Motor neuron (in vitro differentiated cells): ENCODE results near the gene CCR3. TPM values are rescaled to one million over a fixed set of nuclear protein-coding genes. Genes with fewer than 3 reads are reported as not detected.

Experiments used
- ATAC-seq, 8 experiments: fragments of 200-7000 bp; cut with Tn5 transposase; replicated peaks in 6 of 8; 2 replicates each; pipeline ENCODE4 v1.8.0; 2021; ENCODE audit warnings: mild to moderate bottlenecking in 8 of 8, moderate library complexity in 8 of 8
- H3K27ac ChIP-seq, 2 donors: fragments of 250-450 bp; sonication (Bioruptor Pico); 2 replicates each; pipeline ENCODE4 v1.9.0; 2021; ENCODE audit warnings: antibody characterized with exemption in 2 of 2, mild to moderate bottlenecking in 2 of 2, moderate library complexity in 1 of 2
- H3K4me1 ChIP-seq, 2 donors: fragments of 250-450 bp; sonication (Bioruptor Pico); replicated peaks in 1 of 2; 2 replicates each; pipeline ENCODE4 v1.6.1; 2021; ENCODE audit warnings: antibody characterized with exemption in 2 of 2, mild to moderate bottlenecking in 2 of 2, moderate library complexity in 1 of 2
- H3K4me3 ChIP-seq, 5 donors: fragments of 250-450 bp; sonication (Bioruptor Pico); 2 replicates each; pipeline ENCODE4 v1.9.0; 2021; ENCODE audit warnings: antibody characterized with exemption in 5 of 5, mild to moderate bottlenecking in 5 of 5, moderate library complexity in 4 of 5
- WGBS, 10 experiments: fragments of 450-650 bp; shearing (Covaris generic); methylation state at CpG; one replicate each; pipeline ENCODE4 v1.0.0; 2022; 5-methylcytosine and 5-hydroxymethylcytosine counted together
- in situ Hi-C, 9 experiments: fragments of 400-800 bp; cut with MboI; loops; one replicate each; pipeline ENCODE4 v1.15.0; 2021; ENCODE audit warnings: low sequenced_read_pairs in 9 of 9, low pct_unique_long_range_greater_than_20kb in 2 of 9; ENCODE audit not compliant: unreplicated experiment in 9 of 9
- total RNA-seq, 8 experiments: library from RNA; unstranded; fragments of 300-600 nt; gene quantifications; 2 replicates each; pipeline versions ENCODE4 v1.2.3 to v1.2.4, GENCODE V29; 2022

Gene CCR3
- total RNA-seq, 8 experiments from 2014 or later, result 0.25 to 0.57 (median 0.36) TPM; not detected in 4

GRCh38 chr3:46228260-46229242 is 13.7 kb upstream of the CCR3 start:
- ATAC-seq, result peak in 3 of 8 experiments; percentile 93 to 99 (median 98)
- 0 to 87% (median 40%) methylated on average over 2 to 5 of the region's 5 CpGs; no CpG with 5 or more reads in 2 of the 10 experiments for WGBS, 10 experiments
- Histone ChIP-seq H3K4me3 (no peak overlapping the region), H3K4me1 (no peaks in the 10 kb centered on the region), H3K27ac (no peak overlapping the region)
- in situ Hi-C loops, result no loop called here

- H3K27ac ChIP-seq, result no peak overlapping the region
- ATAC-seq, result no peak
- WGBS, 10 experiments, result 40 to 92% (median 74%) methylated on average over 1 to 5 of the region's 5 CpGs; no CpG with 5 or more reads in 1 of the 10 experiments
- in situ Hi-C loops, result no loop called here
- H3K4me1 ChIP-seq, result no peaks in the 10 kb centered on the region
- H3K4me3 ChIP-seq, result no peak overlapping the region
These were observed 10.9 kb upstream of the CCR3 start for GRCh38 chr3:46231323-46231722.

- no peak for ATAC-seq
- Histone ChIP-seq H3K27ac (no peak overlapping the region), H3K4me1 (no peaks in the 10 kb centered on the region), H3K4me3 (no peak overlapping the region)
- in situ Hi-C loops, result no loop called here
- WGBS, 10 experiments, result 33 to 100% (median 64%) methylated on average over 1 to 3 of the region's 6 CpGs; no CpG with 5 or more reads in 1 of the 10 experiments
These were observed 9.1 kb upstream of the CCR3 start for GRCh38 chr3:46233194-46233593.

GRCh38 chr3:46235425-46235824 is 6.8 kb upstream of the CCR3 start:
- in situ Hi-C loops, result no loop called here
- H3K4me1 ChIP-seq, result no peaks in the 10 kb centered on the region
- H3K4me3 ChIP-seq, result no peak overlapping the region
- 14 to 63% (median 48%) methylated on average over 1 to 2 of the region's 2 CpGs; no CpG with 5 or more reads in 1 of the 10 experiments for WGBS, 10 experiments
- ATAC-seq, result no peak
- no peak overlapping the region for H3K27ac ChIP-seq

GRCh38 chr3:46236294-46237054 is 5.8 kb upstream of the CCR3 start:
- WGBS, 10 experiments, result 55 to 100% (median 88%) methylated on average over 1 to 4 of the region's 5 CpGs; no CpG with 5 or more reads in 5 of the 10 experiments
- in situ Hi-C loops, result no loop called here
- ATAC-seq, result no peak
- H3K4me3 ChIP-seq, result no peak overlapping the region
- H3K27ac ChIP-seq, result no peak overlapping the region
- H3K4me1 ChIP-seq, result no peaks in the 10 kb centered on the region

- no peak for ATAC-seq
- WGBS, 10 experiments, result 25 to 88% (median 54%) methylated on average over 1 to 4 of the region's 4 CpGs
- no peak overlapping the region for H3K27ac ChIP-seq
- H3K4me3 ChIP-seq, result no peak overlapping the region
- in situ Hi-C loops, result no loop called here
- H3K4me1 ChIP-seq, result no peaks in the 10 kb centered on the region
These were observed 3.9 kb upstream of the CCR3 start for GRCh38 chr3:46238386-46238785.

- Histone ChIP-seq H3K27ac (no peak overlapping the region), H3K4me1 (no peaks in the 10 kb centered on the region), H3K4me3 (no peak overlapping the region)
- WGBS, 10 experiments, result 80 to 90% (median 83%) methylated on average over 1 to 2 of the region's 3 CpGs; no CpG with 5 or more reads in 5 of the 10 experiments
- ATAC-seq, result no peak
- in situ Hi-C loops, result no loop called here
These were observed 2.8 kb upstream of the CCR3 start for GRCh38 chr3:46239301-46239938.

- Histone ChIP-seq H3K4me1 (no peaks in the 10 kb centered on the region), H3K4me3 (no peak overlapping the region), H3K27ac (no peak overlapping the region)
- WGBS, 10 experiments, result 0 to 80% (median 38%) methylated on average over 1 to 2 of the region's 2 CpGs; no CpG with 5 or more reads in 4 of the 10 experiments
- in situ Hi-C loops, result no loop called here
- no peak for ATAC-seq
These were observed 2.3 kb upstream of the CCR3 start for GRCh38 chr3:46239952-46240351.

GRCh38 chr3:46243560-46243959 is 1.3 kb downstream of the CCR3 start:
- H3K4me3 ChIP-seq, result no peak overlapping the region
- peak in 1 of 8 experiments; percentile 58 for ATAC-seq
- no peak overlapping the region for H3K27ac ChIP-seq
- no peaks in the 10 kb centered on the region for H3K4me1 ChIP-seq
- in situ Hi-C loops, result no loop called here
- 11 to 100% (median 65%) methylated on average over 1 to 2 of the region's 2 CpGs; no CpG with 5 or more reads in 1 of the 10 experiments for WGBS, 10 experiments

GRCh38 chr3:46245146-46245545 is 2.9 kb downstream of the CCR3 start:
- 46 to 100% (median 88%) methylated on average over 1 to 3 of the region's 3 CpGs for WGBS, 10 experiments
- in situ Hi-C loops, result no loop called here
- Histone ChIP-seq H3K4me1 (no peaks in the 10 kb centered on the region), H3K4me3 (no peak overlapping the region), H3K27ac (no peak overlapping the region)
- no peak for ATAC-seq

GRCh38 chr3:46252980-46253379 is 10.7 kb downstream of the CCR3 start:
- 0% methylated on average over 1 of the region's 1 CpG; no CpG with 5 or more reads in 9 of the 10 experiments for WGBS, 10 experiments
- H3K4me1 ChIP-seq, result no peaks in the 10 kb centered on the region
- no peak for ATAC-seq
- no peak overlapping the region for H3K4me3 ChIP-seq
- in situ Hi-C loops, result no loop called here
- no peak overlapping the region for H3K27ac ChIP-seq

GRCh38 chr3:46258525-46258924 is 16.3 kb downstream of the CCR3 start:
- H3K4me3 ChIP-seq, result no peak overlapping the region
- WGBS, 10 experiments, result 0 to 94% (median 79%) methylated on average over 1 to 2 of the region's 2 CpGs; no CpG with 5 or more reads in 1 of the 10 experiments
- ATAC-seq, result no peak
- no peak overlapping the region for H3K27ac ChIP-seq
- in situ Hi-C loops, result no loop called here
- no peaks in the 10 kb centered on the region for H3K4me1 ChIP-seq
